Activated CD8-positive, alpha-beta memory T cell treated with anti-CD3 and anti-CD28 coated beads for 4 hours (primary cell): Measurements from ENCODE around the gene MAN1B1.
A peak's percentile ranks its signal among the peaks of the same experiment; 100 is the strongest.

Experiments used
- DNase-seq, 2 donors: peaks; one replicate each; pipeline ENCODE4 v3.0.0-alpha.2; 2020; ENCODE audit warnings: low read depth in 2 of 2

Gene MAN1B1

GRCh38 chr9:137084526-137084925 lies 2.3 kb upstream of the MAN1B1 start:
- no peak for DNase-seq

GRCh38 chr9:137085920-137086530 lies 760 bp upstream of the MAN1B1 start:
- DNase-seq = no peak

DNA sequence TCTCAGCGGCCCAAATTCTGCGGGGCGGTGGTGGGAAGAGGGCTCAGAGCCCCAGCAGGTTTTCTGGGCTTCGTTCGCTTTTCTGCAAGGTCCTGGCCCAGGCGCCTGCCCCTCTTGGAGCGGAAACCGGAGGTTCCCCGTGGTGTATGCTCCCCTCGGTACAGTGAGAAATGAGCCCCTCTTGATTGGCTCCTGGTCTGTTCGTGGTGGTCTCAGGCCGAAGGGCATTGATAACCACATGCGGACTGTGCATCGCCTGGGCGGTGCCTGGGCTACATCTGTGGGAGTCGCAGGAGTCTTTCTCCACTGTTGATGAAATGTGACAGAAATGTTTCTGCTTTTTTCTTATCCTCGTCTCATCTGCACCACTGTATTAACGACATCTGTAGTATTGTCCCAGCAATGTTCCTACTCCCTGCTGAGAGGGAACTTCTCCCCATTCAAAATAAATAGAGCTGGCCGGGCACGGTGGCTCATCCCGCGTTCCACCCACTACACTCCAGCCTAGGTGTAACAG lies 682 bp downstream of the MAN1B1 start:
- no peak for DNase-seq

DNA sequence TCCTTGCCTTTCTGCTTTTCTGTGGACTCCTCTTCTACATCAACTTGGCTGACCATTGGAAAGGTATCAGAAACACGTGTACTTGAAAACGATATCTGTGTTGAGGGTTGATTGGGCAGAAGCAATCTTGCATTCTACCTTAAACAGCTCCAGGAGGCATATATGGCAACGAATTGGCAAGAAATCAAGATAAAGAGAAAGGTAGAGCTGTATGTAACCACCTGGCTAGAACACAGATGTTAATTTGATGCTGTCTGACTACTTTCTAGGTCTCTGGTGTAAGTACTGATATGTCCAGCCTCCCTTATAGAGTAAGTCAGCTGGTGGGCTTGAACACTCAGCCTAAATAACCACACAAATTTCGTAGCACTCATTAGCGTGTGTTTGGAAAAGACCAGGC lies 1.3 kb downstream of the MAN1B1 start:
- no peak for DNase-seq

DNA sequence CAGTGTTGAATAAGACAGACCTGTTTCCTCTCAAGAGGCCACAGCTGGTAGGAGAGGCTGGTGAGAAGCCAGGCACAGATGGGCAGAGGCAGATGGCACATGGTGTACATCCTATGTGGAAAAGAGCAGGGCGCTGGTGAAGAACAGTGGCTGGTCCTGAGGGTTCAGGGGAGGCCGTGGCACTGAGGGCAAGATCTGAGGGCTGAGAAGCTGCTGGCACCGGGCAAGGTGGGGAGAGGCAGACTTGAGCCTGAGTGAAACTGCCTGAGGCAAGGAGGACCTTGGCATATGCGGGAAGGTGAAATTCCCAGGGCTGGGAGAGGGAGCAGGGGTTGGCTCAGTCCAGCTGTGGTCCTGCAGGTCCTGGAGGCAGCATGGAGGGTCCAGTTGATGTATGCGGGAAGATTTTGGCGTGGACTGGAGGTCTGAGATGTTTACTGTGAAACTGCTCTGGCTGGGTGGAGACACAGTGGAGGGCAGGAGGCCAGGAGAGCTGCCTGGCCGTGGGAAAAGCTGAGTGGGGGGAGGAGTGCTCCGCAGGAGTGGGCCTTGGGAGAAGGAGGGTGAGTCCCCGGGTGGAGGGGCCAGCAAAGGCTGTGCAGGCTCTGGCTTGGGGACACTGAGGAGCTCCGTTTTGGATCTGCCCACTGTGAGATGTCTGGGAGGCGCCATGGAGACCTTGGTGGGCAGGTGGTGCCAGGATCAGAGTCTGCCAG lies 2.6 kb downstream of the MAN1B1 start:
- DNase-seq = no peak

GRCh38 chr9:137095664-137096517 lies 9.1 kb downstream of the MAN1B1 start:
- peak; percentile 66 to 75 for DNase-seq

- DNase-seq = no peak
These were observed 10.2 kb downstream of the MAN1B1 start for GRCh38 chr9:137096785-137097546.

DNA sequence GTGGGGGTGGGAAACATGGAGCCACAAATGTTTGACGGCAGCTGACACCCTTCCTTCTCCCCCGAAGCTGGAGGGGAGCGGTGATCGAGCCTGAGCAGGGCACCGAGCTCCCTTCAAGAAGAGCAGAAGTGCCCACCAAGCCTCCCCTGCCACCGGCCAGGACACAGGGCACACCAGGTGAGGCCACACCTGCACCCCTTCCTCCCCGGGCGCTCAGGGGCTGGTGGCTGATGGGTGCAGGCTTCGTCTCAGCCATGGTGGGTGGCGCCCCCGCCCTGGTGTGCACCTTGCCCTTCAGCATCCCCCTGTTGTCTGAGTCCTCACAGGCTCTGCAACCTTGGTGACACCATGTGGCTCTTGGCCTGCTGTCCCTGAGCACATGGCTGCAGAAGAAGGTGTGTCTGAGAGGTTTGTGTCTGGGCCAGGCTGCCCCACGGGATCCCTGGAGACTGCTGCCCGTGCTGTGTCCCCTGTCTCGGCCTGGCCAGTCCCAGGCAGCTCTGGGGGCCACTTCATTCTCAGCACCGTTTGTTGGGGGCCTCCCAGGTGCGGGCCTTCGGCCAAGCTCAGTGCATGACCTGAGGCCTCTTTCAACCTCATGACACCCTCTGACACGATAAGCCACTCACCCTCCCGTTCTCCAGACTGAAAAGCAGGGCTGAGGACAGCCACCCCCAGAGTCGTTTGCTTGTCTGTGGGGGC lies 11.1 kb downstream of the MAN1B1 start:
- no peak for DNase-seq

- no peak for DNase-seq
These were observed 12.4 kb downstream of the MAN1B1 start for GRCh38 chr9:137099231-137099630.

DNA sequence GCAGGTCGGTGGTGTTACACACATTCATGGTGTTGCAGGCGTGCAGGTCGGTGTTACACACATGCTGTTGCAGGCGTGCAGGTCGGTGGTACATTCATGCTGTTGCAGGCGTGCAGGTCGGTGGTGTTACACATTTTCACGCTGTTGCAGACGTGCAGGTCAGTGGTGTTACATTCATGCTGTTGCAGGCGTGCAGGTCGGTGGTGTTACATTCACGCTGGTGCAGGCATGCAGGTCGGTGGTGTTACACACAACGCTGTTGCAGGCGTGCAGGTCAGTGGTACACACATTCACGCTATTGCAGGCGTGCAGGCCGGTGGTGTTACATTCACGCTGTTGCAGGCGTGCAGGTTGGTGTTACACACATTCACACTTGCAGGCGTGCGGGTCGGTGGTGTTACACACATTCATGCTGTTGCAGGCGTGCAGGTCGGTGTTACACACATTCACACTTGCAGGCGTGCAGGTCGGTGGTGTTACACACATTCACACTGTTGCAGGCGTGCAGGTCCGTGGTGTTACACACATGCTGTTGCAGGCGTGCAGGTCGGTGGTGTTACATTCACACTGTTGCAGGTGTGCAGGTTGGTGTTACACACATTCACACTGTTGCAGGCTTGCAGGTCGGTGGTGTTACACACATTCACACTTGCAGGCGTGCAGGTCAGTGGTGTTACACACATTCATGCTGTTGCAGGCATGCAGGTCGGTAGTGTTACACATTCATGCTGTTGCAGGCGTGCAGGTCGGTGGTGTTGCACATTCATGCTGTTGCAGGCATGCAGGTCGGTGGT lies 16.6 kb downstream of the MAN1B1 start:
- DNase-seq = no peak

DNA sequence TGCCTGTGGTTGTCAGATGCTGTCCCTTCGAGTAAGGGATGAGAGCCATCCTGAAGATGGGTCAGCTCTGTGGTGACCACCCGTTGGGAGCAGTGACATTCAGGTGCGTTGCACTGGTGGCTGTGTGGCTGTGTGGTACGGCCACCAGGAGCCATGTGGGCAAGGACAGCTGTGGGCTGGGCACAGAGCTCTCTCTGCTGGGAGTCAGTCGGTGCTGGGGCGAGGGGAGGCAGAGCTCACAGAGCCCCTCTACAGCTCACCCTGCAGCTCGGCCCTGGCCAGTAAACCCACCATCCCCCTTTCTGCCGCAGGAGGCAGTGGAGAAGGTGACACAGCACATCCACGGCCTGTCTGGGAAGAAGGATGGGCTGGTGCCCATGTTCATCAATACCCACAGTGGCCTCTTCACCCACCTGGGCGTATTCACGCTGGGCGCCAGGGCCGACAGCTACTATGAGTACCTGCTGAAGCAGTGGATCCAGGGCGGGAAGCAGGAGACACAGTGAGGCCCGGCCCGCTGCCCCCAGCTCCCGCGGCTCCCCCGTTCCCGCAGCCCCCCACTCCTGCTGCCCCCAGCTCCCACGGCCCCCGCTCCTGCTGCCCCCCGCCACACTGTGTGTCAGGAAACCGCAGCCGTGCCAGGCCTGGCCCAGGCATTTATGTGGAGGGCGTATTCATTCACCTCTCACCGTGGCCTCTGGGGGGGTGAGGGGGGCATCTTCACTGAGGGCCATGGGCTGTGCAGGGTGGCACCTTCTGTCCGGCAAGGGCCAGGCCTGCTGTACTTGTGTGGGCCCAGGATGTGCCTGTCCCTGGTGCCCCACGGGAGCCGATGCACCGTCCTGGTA lies 19.3 kb downstream of the MAN1B1 start:
- no peak for DNase-seq

GRCh38 chr9:137106662-137107250 lies 20.0 kb downstream of the MAN1B1 start:
- DNase-seq = no peak

GRCh38 chr9:137107312-137107921 lies 20.6 kb downstream of the MAN1B1 start:
- DNase-seq = no peak

- DNase-seq = no peak
These were observed 21.2 kb downstream of the MAN1B1 start for GRCh38 chr9:137107982-137108381.

GRCh38 chr9:137108608-137109249 lies 21.9 kb downstream of the MAN1B1 start:
- no peak for DNase-seq

DNA sequence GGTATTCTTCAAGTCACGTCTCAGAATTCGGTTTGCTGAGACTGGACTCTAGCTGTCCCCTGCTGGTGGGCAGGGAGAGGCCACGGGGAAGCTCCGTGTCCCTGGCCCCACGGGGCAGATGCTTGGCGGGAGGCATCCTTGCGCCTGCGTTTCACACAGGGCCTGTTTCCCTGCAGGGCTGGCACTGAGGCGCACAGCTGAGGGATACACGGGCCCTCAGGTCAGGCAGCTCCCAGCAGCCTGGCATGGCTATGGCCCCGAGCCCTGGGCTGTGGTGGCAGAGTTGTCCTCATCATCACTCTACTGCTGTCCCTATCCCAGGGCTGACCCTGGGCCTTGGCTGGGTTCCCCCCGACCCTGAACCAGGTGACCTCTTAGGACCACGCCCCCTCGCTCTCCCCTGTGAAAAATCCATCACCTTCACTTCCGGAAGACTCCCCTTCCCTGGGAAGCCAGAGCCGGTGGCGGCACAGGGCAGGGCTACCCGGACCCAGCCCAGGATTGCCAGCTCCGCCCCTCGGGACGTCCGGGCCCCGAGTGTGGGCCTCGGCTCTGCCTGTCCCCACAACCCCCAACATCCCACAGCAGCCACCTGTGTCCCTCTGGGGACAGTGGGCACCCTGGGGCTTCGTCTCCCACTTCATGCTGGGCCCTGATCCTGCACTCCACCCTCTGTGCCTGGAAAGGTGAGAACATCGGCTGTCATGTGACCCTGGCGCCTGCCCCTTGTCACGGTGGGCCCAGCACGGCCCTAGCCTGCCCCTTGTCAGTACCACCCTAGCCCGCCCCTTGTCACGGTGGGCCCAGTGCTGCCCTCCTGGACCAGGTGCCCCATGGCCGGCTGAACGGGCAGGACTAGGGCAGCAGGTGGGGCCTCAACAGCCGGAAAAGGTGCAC lies 22.7 kb downstream of the MAN1B1 start:
- DNase-seq = no peak
